H9 (cell line): ENCODE data around the gene LITAF. TPM values are rescaled to one million over a fixed set of nuclear protein-coding genes. Genes with fewer than 3 reads are reported as not detected.
"Not testable (repeated sequence)": the region's sequence is repeated elsewhere in the genome, so short reads cannot be mapped to it uniquely, and the experiment has no call there.

Experiments used
- DNase-seq: peaks from one replicate; pipeline ENCODE4 v3.0.0-alpha.2; 2017
- H2AFZ ChIP-seq: one replicate; pipeline ENCODE4 v1.6.1; 2013; ENCODE audit warnings: mild to moderate bottlenecking, low read length, control low read depth, moderate library complexity
- H2AK5ac ChIP-seq: 2 replicates; pipeline ENCODE4 v1.6.1; 2013; ENCODE audit warnings: low read length, control low read depth, mixed read lengths; ENCODE audit not compliant: insufficient read length
- H2BK120ac ChIP-seq: one replicate; pipeline ENCODE4 v1.6.1; 2013; ENCODE audit warnings: low read depth, mild to moderate bottlenecking, low read length, control low read depth, inconsistent platforms; ENCODE audit not compliant: poor library complexity, severe bottlenecking
- H2BK12ac ChIP-seq: 2 replicates; pipeline ENCODE4 v1.6.1; 2013; ENCODE audit warnings: low read length, control low read depth, mixed read lengths, low read depth; ENCODE audit not compliant: insufficient read length
- H2BK15ac ChIP-seq: 2 replicates; pipeline ENCODE4 v1.6.1; 2013; ENCODE audit warnings: low read depth, low read length, control low read depth
- H2BK20ac ChIP-seq: one replicate; pipeline ENCODE4 v1.6.1; 2013; ENCODE audit warnings: low read depth, mild to moderate bottlenecking, low read length, control low read depth, inconsistent platforms; ENCODE audit not compliant: poor library complexity, severe bottlenecking
- H2BK5ac ChIP-seq: 2 replicates; pipeline ENCODE4 v1.6.1; 2013; ENCODE audit warnings: low read length, control low read depth, mixed read lengths; ENCODE audit not compliant: insufficient read length
- H3K14ac ChIP-seq: 2 replicates; pipeline ENCODE4 v1.6.1; 2013; ENCODE audit warnings: low read length, control low read depth; ENCODE audit not compliant: insufficient read depth
- H3K18ac ChIP-seq: 2 replicates; pipeline ENCODE4 v1.6.1; 2013; ENCODE audit warnings: low read depth, mild to moderate bottlenecking, mixed read lengths, low read length, control low read depth; ENCODE audit not compliant: insufficient read length
- H3K23ac ChIP-seq: 2 replicates; pipeline ENCODE4 v1.6.1; 2013; ENCODE audit warnings: low read length, control low read depth, mixed read lengths, low read depth; ENCODE audit not compliant: insufficient read length
- H3K23me2 ChIP-seq: 2 replicates; pipeline ENCODE4 v1.6.1; 2013; ENCODE audit warnings: low read depth, mild to moderate bottlenecking, mixed read lengths, low read length, control low read depth; ENCODE audit not compliant: insufficient read length, poor library complexity, severe bottlenecking
- H3K27ac ChIP-seq: 2 replicates; pipeline ENCODE4 v1.5.1; 2013; ENCODE audit warnings: low read length, control low read depth, mixed read lengths, low read depth; ENCODE audit not compliant: insufficient read length
- H3K27me3 ChIP-seq: 2 replicates; pipeline ENCODE4 v1.6.1; 2013; ENCODE audit warnings: low read length, control low read depth, inconsistent platforms; ENCODE audit not compliant: insufficient read depth
- H3K4ac ChIP-seq: 2 replicates; pipeline ENCODE4 v1.6.1; 2013; ENCODE audit warnings: low read depth, mild to moderate bottlenecking, control low read depth, inconsistent platforms, low read length, moderate library complexity
- H3K4me1 ChIP-seq: 2 replicates; pipeline ENCODE4 v1.6.1; 2013; ENCODE audit warnings: low read length, control low read depth, inconsistent platforms; ENCODE audit not compliant: insufficient read depth
- H3K4me2 ChIP-seq: 2 replicates; pipeline ENCODE4 v1.6.1; 2013; ENCODE audit warnings: low read length, control low read depth, mixed read lengths; ENCODE audit not compliant: insufficient read length, insufficient read depth
- H3K56ac ChIP-seq: 2 replicates; pipeline ENCODE4 v1.6.1; 2013; ENCODE audit warnings: low read depth, mild to moderate bottlenecking, mixed read lengths, low read length, control low read depth; ENCODE audit not compliant: insufficient read length
- H3K79me1 ChIP-seq: 2 replicates; pipeline ENCODE4 v1.6.1; 2013; ENCODE audit warnings: low read depth, mild to moderate bottlenecking, moderate library complexity, low read length, control low read depth, inconsistent platforms; ENCODE audit not compliant: insufficient read depth, poor library complexity, severe bottlenecking
- H3K79me2 ChIP-seq: 2 replicates; pipeline ENCODE4 v1.6.1; 2013; ENCODE audit warnings: low read length, control low read depth, inconsistent platforms; ENCODE audit not compliant: insufficient read depth
- H3K9ac ChIP-seq: 2 replicates; pipeline ENCODE4 v1.6.1; 2013; ENCODE audit warnings: low read length, control low read depth, mixed read lengths; ENCODE audit not compliant: insufficient read length; ENCODE audit errors: extremely low read depth
- H3K9me3 ChIP-seq: one replicate; pipeline ENCODE4 v1.6.1; 2013; ENCODE audit warnings: low read depth, low read length, inconsistent platforms; ENCODE audit not compliant: control insufficient read depth
- H3T11ph ChIP-seq: one replicate; pipeline ENCODE4 v1.6.1; 2013; ENCODE audit warnings: mild to moderate bottlenecking, low read length, control low read depth, inconsistent platforms
- H4K20me1 ChIP-seq: one replicate; pipeline ENCODE4 v1.6.1; 2013; ENCODE audit not compliant: control insufficient read depth, insufficient read length, insufficient read depth
- H4K5ac ChIP-seq: 2 replicates; pipeline ENCODE4 v1.6.1; 2013; ENCODE audit warnings: low read depth, mild to moderate bottlenecking, mixed read lengths, low read length, control low read depth; ENCODE audit not compliant: insufficient read length
- H4K8ac ChIP-seq: replicated peaks from 2 replicates; pipeline ENCODE4 v1.6.1; 2013; ENCODE audit warnings: low read length, control low read depth, mixed read lengths, low read depth; ENCODE audit not compliant: insufficient read length
- H4K91ac ChIP-seq: 2 replicates; pipeline ENCODE4 v1.6.1; 2013; ENCODE audit warnings: low read depth, mild to moderate bottlenecking, moderate library complexity, mixed read lengths, low read length, control low read depth; ENCODE audit not compliant: insufficient read length
- H3K27ac Mint-ChIP-seq, 3 experiments: 2 replicates in 2 of 3; 3 replicates in 1 of 3; pipeline ENCODE4 v1.8.0; 2020 to 2021; ENCODE audit warnings: mixed read lengths in 3 of 3, mild to moderate bottlenecking in 1 of 3, moderate library complexity in 1 of 3
- H3K27me3 Mint-ChIP-seq: 2 replicates; pipeline ENCODE4 v1.8.0; 2021; ENCODE audit warnings: low read depth, mild to moderate bottlenecking, moderate library complexity, mixed read lengths
- H3K36me3 Mint-ChIP-seq, 3 experiments: 2 replicates in 2 of 3; 3 replicates in 1 of 3; pipeline ENCODE4 v1.8.0; 2020 to 2021; ENCODE audit warnings: low read depth in 3 of 3, mixed read lengths in 3 of 3; ENCODE audit not compliant: insufficient read depth in 1 of 3
- H3K4me1 Mint-ChIP-seq, 2 experiments: 2 replicates each; pipeline ENCODE4 v1.8.0; 2020; ENCODE audit warnings: mixed read lengths in 2 of 2
- H3K4me3 Mint-ChIP-seq, 2 experiments: 2 replicates in 1 of 2; 3 replicates in 1 of 2; pipeline ENCODE4 v1.8.0; 2020 to 2021; ENCODE audit warnings: mild to moderate bottlenecking in 2 of 2, mixed read lengths in 2 of 2, moderate library complexity in 1 of 2
- H3K9me3 Mint-ChIP-seq, 2 experiments: 2 replicates in 1 of 2; 3 replicates in 1 of 2; pipeline ENCODE4 v1.8.0; 2020; ENCODE audit warnings: mild to moderate bottlenecking in 2 of 2, mixed read lengths in 2 of 2, moderate library complexity in 1 of 2
- CTCF ChIP-seq: fragments of 200-600 bp; sonication (generic); conservative IDR thresholded peaks from 3 replicates; pipeline ENCODE4 v1.8.0; 2021; ENCODE audit warnings: antibody characterized with exemption, mild to moderate bottlenecking
- whole genome bisulfite sequencing: extraction: QIAGEN DNeasy Blood & Tissue Kit; methylation state at CpG from one replicate; pipeline ENCODE4 v1.1.7; 2013; ENCODE audit warnings: missing lambda C conversion rate, low lambda C conversion rate, mixed read lengths; ENCODE audit not compliant: insufficient read length; ENCODE audit errors: extremely low coverage; 5-methylcytosine and 5-hydroxymethylcytosine counted together
- total RNA-seq: library from RNA; stranded (reverse); gene quantifications from 2 replicates; pipeline ENCODE4 v1.2.1, GENCODE V29; 2021

The LITAF gene
- total RNA-seq, 1 experiment from 2014 or later = 249 TPM

GRCh38 chr16:11593581-11593980, 6.9 kb upstream of the LITAF start:
- H3K4me1 Mint-ChIP-seq = peaks cover 31 to 36% of the 10 kb centered on the region in 2 experiments
- Histone ChIP-seq H3K56ac (no peak overlapping the region), H4K8ac (no peak overlapping the region), H3K23me2 (no peaks in the 10 kb centered on the region), H2BK20ac (no peak overlapping the region), H3K27ac (no peak overlapping the region), H3K9me3 (no peaks in the 10 kb centered on the region), H2BK5ac (no peak overlapping the region), H3K4me1 (peaks cover 2% of the 10 kb centered on the region; the same call in 1 of the 2 replicates), H3K23ac (no peak overlapping the region), H3K18ac (no peak overlapping the region), H2AFZ (no peak overlapping the region), H3T11ph (no peak overlapping the region), H3K27me3 (no peaks in the 10 kb centered on the region), H2BK15ac (no peak overlapping the region), H3K79me1 (no peaks in the 10 kb centered on the region), H3K4ac (no peak overlapping the region), H4K91ac (no peak overlapping the region), H2BK120ac (no peak overlapping the region), H4K20me1 (no peaks in the 10 kb centered on the region), H3K4me2 (no peak overlapping the region), H3K14ac (no peak overlapping the region), H3K9ac (no peak overlapping the region), H3K79me2 (no peaks in the 10 kb centered on the region), H4K5ac (no peak overlapping the region), H2AK5ac (no peak overlapping the region), H2BK12ac (no peak overlapping the region)
- H3K9me3 Mint-ChIP-seq = peaks cover 2 to 5% of the 10 kb centered on the region in 2 experiments; a peak in 3 of 5 replicates
- no peak overlapping the region for H3K4me3 Mint-ChIP-seq
- WGBS = no CpG with 5 or more reads among the region's 3 CpGs
- H3K36me3 Mint-ChIP-seq = no peaks in the 10 kb centered on the region; a peak in 1 of 7 replicates
- TF ChIP-seq CTCF = no peak
- DNase-seq = no peak
- H3K27me3 Mint-ChIP-seq = peaks cover 2% of the 10 kb centered on the region; the same call in 1 of the 2 replicates
- no peak overlapping the region for H3K27ac Mint-ChIP-seq

- not testable (repeated sequence) for H3K36me3 Mint-ChIP-seq
Measured at GRCh38 chr16:11593076-11593475, 6.4 kb upstream of the LITAF start.

More at GRCh38 chr16:11593076-11593475, 6.4 kb upstream of the LITAF start:
- not testable (repeated sequence) for H3T11ph ChIP-seq, H3K23ac ChIP-seq, H3K79me2 ChIP-seq, H3K9ac ChIP-seq, H3K4me3 Mint-ChIP-seq, H3K27ac Mint-ChIP-seq, H2BK12ac ChIP-seq, H3K9me3 ChIP-seq, H3K9me3 Mint-ChIP-seq, H3K27me3 ChIP-seq, H4K5ac ChIP-seq, H2BK120ac ChIP-seq, H4K20me1 ChIP-seq, H3K4me1 ChIP-seq, H2BK20ac ChIP-seq, H2BK15ac ChIP-seq, H3K4me2 ChIP-seq, H3K4ac ChIP-seq, H3K27me3 Mint-ChIP-seq, H4K8ac ChIP-seq, H2BK5ac ChIP-seq, H3K14ac ChIP-seq, H3K27ac ChIP-seq, H3K56ac ChIP-seq, H4K91ac ChIP-seq, H3K79me1 ChIP-seq, H2AK5ac ChIP-seq, DNase-seq, H2AFZ ChIP-seq, H3K23me2 ChIP-seq, H3K18ac ChIP-seq
- H3K4me1 Mint-ChIP-seq = peaks cover 26 to 31% of the 10 kb centered on the region in 2 experiments
- no CpG with 5 or more reads among the region's 9 CpGs for WGBS
